HepG2 (cell line): Measurements from ENCODE around the gene PTGDS. TPM values are rescaled to one million over a fixed set of nuclear protein-coding genes. Genes with fewer than 3 reads are reported as not detected.
A peak's percentile ranks its signal among the peaks of the same experiment; 100 is the strongest.

Experiments used
- ATF1 ChIP-seq: IDR thresholded peaks from 2 replicates; pipeline ENCODE4 v1.6.1; 2016; ENCODE audit warnings: mild to moderate bottlenecking, control low read depth
- DMTF1 ChIP-seq: sonication (generic); formaldehyde crosslinking; IDR thresholded peaks from 2 replicates; pipeline ENCODE4 v1.4.0; 2020; ENCODE audit warnings: mild to moderate bottlenecking, missing genetic modification reagents
- EEA1 ChIP-seq: sonication (generic); formaldehyde crosslinking; IDR thresholded peaks from 2 replicates; pipeline ENCODE4 v1.5.1; 2020; ENCODE audit warnings: mild to moderate bottlenecking, missing genetic modification reagents, borderline replicate concordance
- HBP1 ChIP-seq: IDR thresholded peaks from 2 replicates; pipeline ENCODE4 v1.6.1; 2016; ENCODE audit warnings: low read depth, control low read depth
- IKZF1 ChIP-seq: fragments of 450-650 bp; IDR thresholded peaks from 2 replicates; pipeline ENCODE4 v1.7.1; 2016
- KDM4B ChIP-seq: sonication (generic); formaldehyde crosslinking; IDR thresholded peaks from 2 replicates; pipeline ENCODE4 v1.4.0; 2020; ENCODE audit warnings: missing genetic modification reagents
- KDM6A ChIP-seq: IDR thresholded peaks from 2 replicates; pipeline ENCODE4 v1.6.1; 2016; ENCODE audit warnings: low read depth
- LCORL ChIP-seq, 2 experiments: fragments of 450-650 bp in 1 of 2; sonication (generic) in 1 of 2; formaldehyde crosslinking in 1 of 2; IDR thresholded peaks; 2 replicates each; pipeline versions ENCODE4 v1.5.0 to v1.6.1; 2017 to 2020; ENCODE audit warnings: antibody characterized with exemption in 1 of 2, missing genetic modification reagents in 1 of 2
- PLSCR1 ChIP-seq: sonication (generic); formaldehyde crosslinking; IDR thresholded peaks from 2 replicates; pipeline ENCODE4 v1.5.0; 2020; ENCODE audit warnings: missing genetic modification reagents, mild to moderate bottlenecking, borderline replicate concordance
- RFX5 ChIP-seq: IDR thresholded peaks from 2 replicates; pipeline ENCODE4 v1.6.1; 2011; ENCODE audit warnings: low read depth, low read length, improper control_type of control experiment
- SCMH1 ChIP-seq: sonication (generic); formaldehyde crosslinking; IDR thresholded peaks from 2 replicates; pipeline ENCODE4 v1.9.0; 2021; ENCODE audit warnings: missing genetic modification reagents, mild to moderate bottlenecking, borderline replicate concordance
- SMARCC2 ChIP-seq: fragments of 450-650 bp; IDR thresholded peaks from 2 replicates; pipeline ENCODE4 v1.6.1; 2017; ENCODE audit warnings: antibody characterized with exemption, mild to moderate bottlenecking
- SP4 ChIP-seq: sonication (generic); formaldehyde crosslinking; IDR thresholded peaks from 2 replicates; pipeline ENCODE4 v1.8.1; 2023; ENCODE audit warnings: mild to moderate bottlenecking, missing genetic modification reagents
- SRSF9 ChIP-seq: fragments of 200-400 bp; formaldehyde crosslinking; IDR thresholded peaks from 2 replicates; pipeline ENCODE4 v1.6.1; 2018; ENCODE audit warnings: borderline replicate concordance, mild to moderate bottlenecking, low read depth, low read length; ENCODE audit not compliant: insufficient read depth, poor library complexity, severe bottlenecking
- SRY ChIP-seq: sonication (generic); formaldehyde crosslinking; IDR thresholded peaks from 2 replicates; pipeline ENCODE4 v1.8.0; 2022; ENCODE audit warnings: mild to moderate bottlenecking, missing genetic modification reagents
- THRA ChIP-seq: sonication (generic); formaldehyde crosslinking; IDR thresholded peaks from 2 replicates; pipeline ENCODE4 v1.4.0; 2020; ENCODE audit warnings: missing genetic modification reagents, borderline replicate concordance
- TMF1 ChIP-seq: sonication (generic); formaldehyde crosslinking; IDR thresholded peaks from 2 replicates; pipeline ENCODE4 v1.8.1; 2022; ENCODE audit warnings: low read depth, missing genetic modification reagents
- ZBTB42 ChIP-seq: sonication (generic); formaldehyde crosslinking; IDR thresholded peaks from 2 replicates; pipeline ENCODE4 v1.5.0; 2020; ENCODE audit warnings: mild to moderate bottlenecking, missing genetic modification reagents
- ZNF235 ChIP-seq: sonication (generic); formaldehyde crosslinking; IDR thresholded peaks from 2 replicates; pipeline ENCODE4 v1.8.1; 2023; ENCODE audit warnings: mild to moderate bottlenecking, missing genetic modification reagents, borderline replicate concordance
- ZNF335 ChIP-seq: sonication (generic); formaldehyde crosslinking; IDR thresholded peaks from 2 replicates; pipeline ENCODE4 v1.4.0; 2020; ENCODE audit warnings: missing genetic modification reagents
- ZNF33A ChIP-seq: sonication (generic); formaldehyde crosslinking; IDR thresholded peaks from 2 replicates; pipeline ENCODE4 v1.5.1; 2020; ENCODE audit warnings: missing genetic modification reagents, mild to moderate bottlenecking, moderate library complexity, borderline replicate concordance
- ZNF383 ChIP-seq: sonication (generic); formaldehyde crosslinking; IDR thresholded peaks from 2 replicates; pipeline ENCODE4 v1.4.0; 2020; ENCODE audit warnings: missing genetic modification reagents, mild to moderate bottlenecking, borderline replicate concordance
- ZNF562 ChIP-seq: sonication (generic); formaldehyde crosslinking; IDR thresholded peaks from 2 replicates; pipeline ENCODE4 v1.8.0; 2022; ENCODE audit warnings: missing genetic modification reagents, borderline replicate concordance
- ZNF563 ChIP-seq: sonication (generic); formaldehyde crosslinking; IDR thresholded peaks from 2 replicates; pipeline ENCODE4 v1.8.0; 2022; ENCODE audit warnings: mild to moderate bottlenecking, moderate library complexity, missing genetic modification reagents
- ZNF841 ChIP-seq: sonication (generic); formaldehyde crosslinking; IDR thresholded peaks from 2 replicates; pipeline ENCODE4 v1.8.1; 2023; ENCODE audit warnings: missing genetic modification reagents, borderline replicate concordance
- polyA plus RNA-seq, 8 experiments: library from polyadenylated mRNA; depleted of rRNA in 3 of 8; stranded (reverse) in 7 of 8; unstranded in 1 of 8; fragments of >200 nt; fragmentation: Illumina TruSeq in 4 of 8; extraction: Trizol in 4 of 8; gene quantifications; 2 replicates each; pipeline versions ENCODE4 v1.2.1 to v1.2.3, GENCODE V29; 2011 to 2016; ENCODE audit warnings: low read depth in 4 of 8, missing spikeins in 1 of 8, mixed read lengths in 1 of 8; ENCODE audit not compliant: insufficient read depth in 1 of 8
- total RNA-seq, 5 experiments: library from RNA; depleted of rRNA; stranded (reverse); fragments of >200 nt; fragmentation: Illumina TruSeq; extraction: Trizol; gene quantifications; 2 replicates each; pipeline ENCODE4 v1.2.3, GENCODE V29; 2016; ENCODE audit warnings: low read depth in 1 of 5

Gene PTGDS
- total and polyA plus RNA-seq, 2 of the 13 experiments (the other 11 are each of a cell fraction or from before 2014, with no cell fraction given): 0.33 to 0.50 TPM

GRCh38 chr9:136944519-136945332, 32.6 kb upstream of the PTGDS start, which contains the start of the genes C8G and FBXW5 (continued):
- TF ChIP-seq SP4 (peak; percentile 87), THRA (CRISPR knock-in tag) (0 out of 2 replicates have a peak, but pooled peaks have one; percentile 25), ZNF563 (CRISPR knock-in tag) (0 out of 2 replicates have a peak, but pooled peaks have one; percentile 19), ZNF841 (CRISPR knock-in tag) (no peak), ZNF33A (CRISPR knock-in tag) (no peak), DMTF1 (CRISPR knock-in tag) (no peak), HBP1 (no peak; the same call in 1 of the 2 replicates), IKZF1 (no peak), EEA1 (CRISPR knock-in tag) (no peak), ATF1 (no peak), ZNF383 (CRISPR knock-in tag) (no peak), ZBTB42 (CRISPR knock-in tag) (no peak), LCORL (IDR thresholded peaks at IDR 0.05) (no peak), LCORL (CRISPR knock-in tag; IDR thresholded peaks at IDR 0.05) (peak; percentile 61), KDM4B (CRISPR knock-in tag) (0 out of 2 replicates have a peak, but pooled peaks have one; percentile 48), RFX5 (no peak), ZNF562 (CRISPR knock-in tag) (no peak), ZNF335 (no peak), KDM6A (peak; percentile 64; the same call in 1 of the 2 replicates), SMARCC2 (no peak), TMF1 (CRISPR knock-in tag) (no peak), PLSCR1 (no peak), SCMH1 (CRISPR knock-in tag) (no peak), SRY (CRISPR knock-in tag) (no peak; the same call in 1 of the 2 replicates), SRSF9 (no peak), ZNF235 (CRISPR knock-in tag) (no peak)
